Uterus (tissue), 2 donors: Measurements from ENCODE around the gene ING2.
"Not testable (repeated sequence)": the region's sequence is repeated elsewhere in the genome, so short reads cannot be mapped to it uniquely, and the experiment has no call there.

ENCODE experiments used
- CTCF ChIP-seq, 4 experiments: fragments of 200-600 bp in 2 of 4; fragments of 450-650 bp in 2 of 4; sonication (generic) in 2 of 4; IDR thresholded peaks; one replicate each; pipeline ENCODE4 v1.5.1; 2016 to 2019; ENCODE audit warnings: antibody characterized with exemption in 4 of 4, mild to moderate bottlenecking in 2 of 4, moderate library complexity in 1 of 4
- POLR2A ChIP-seq, 2 donors: fragments of 450-650 bp; IDR thresholded peaks; one replicate each; pipeline ENCODE4 v1.6.1; 2016; ENCODE audit warnings: antibody characterized with exemption in 2 of 2, mild to moderate bottlenecking in 1 of 2, moderate library complexity in 1 of 2

- TF ChIP-seq CTCF, POLR2A (IDR thresholded peaks at IDR 0.05): not testable (repeated sequence)
Measured at GRCh38 chr4:183463903-183464619, 40.8 kb upstream of the ING2 start.
